NCI-H1105 (cell line): Measurements from ENCODE around the gene FXR1.

Experiments used
- DNase-seq: peaks from one replicate; lab custom pipeline; 2025; lab: John Stamatoyannopoulos, UW

FXR1 gene

GRCh38 chr3:181007262-181007661 lies 94.8 kb downstream of the FXR1 start:
- no peak for DNase-seq

- DNase-seq: no peak
These were observed 96.3 kb downstream of the FXR1 start for GRCh38 chr3:181008796-181009195.

- no peak for DNase-seq
These were observed 96.8 kb downstream of the FXR1 start for GRCh38 chr3:181009225-181009624.

GRCh38 chr3:181017690-181018089 lies 105.2 kb downstream of the FXR1 start:
- DNase-seq: no peak

- DNase-seq: no peak
These were observed 112.7 kb downstream of the FXR1 start for GRCh38 chr3:181025204-181025603.

- no peak for DNase-seq
These were observed 118.5 kb downstream of the FXR1 start for GRCh38 chr3:181030948-181031347.
